GM19438 (cell line): ENCODE measurements around the gene IPO11.

Source experiments
- ATAC-seq: cut with Tn5 transposase; IDR thresholded peaks from one replicate; pipeline ENCODE4 v1.9.1; 2021; ENCODE audit warnings: low read depth; ENCODE audit not compliant: unreplicated experiment

The IPO11 gene

GRCh38 chr5:62432621-62433064, 20.1 kb downstream of the IPO11 start:
- ATAC-seq: no peak

DNA sequence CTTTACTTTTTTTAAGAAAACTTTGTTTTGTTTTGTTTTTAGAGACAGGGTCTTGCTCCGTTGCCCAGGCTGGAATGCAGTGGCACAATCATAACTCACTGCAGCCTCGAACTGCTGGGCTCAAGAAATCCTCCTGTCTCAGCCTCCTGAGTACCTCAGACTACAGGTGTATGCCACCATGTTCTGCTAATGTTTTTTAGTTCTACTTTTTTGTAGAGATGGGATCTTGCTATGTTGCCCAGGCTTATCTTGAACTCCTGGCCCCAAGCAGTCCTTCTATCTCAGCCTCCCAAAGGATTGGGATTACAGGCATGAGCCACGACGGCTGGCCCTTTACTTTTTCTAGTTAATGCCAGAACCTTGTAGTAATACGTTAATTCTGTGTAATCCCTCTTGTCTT, 36.0 kb downstream of the IPO11 start:
- no peak for ATAC-seq

- ATAC-seq: no peak
These were observed 37.7 kb downstream of the IPO11 start for GRCh38 chr5:62450259-62450658.

DNA sequence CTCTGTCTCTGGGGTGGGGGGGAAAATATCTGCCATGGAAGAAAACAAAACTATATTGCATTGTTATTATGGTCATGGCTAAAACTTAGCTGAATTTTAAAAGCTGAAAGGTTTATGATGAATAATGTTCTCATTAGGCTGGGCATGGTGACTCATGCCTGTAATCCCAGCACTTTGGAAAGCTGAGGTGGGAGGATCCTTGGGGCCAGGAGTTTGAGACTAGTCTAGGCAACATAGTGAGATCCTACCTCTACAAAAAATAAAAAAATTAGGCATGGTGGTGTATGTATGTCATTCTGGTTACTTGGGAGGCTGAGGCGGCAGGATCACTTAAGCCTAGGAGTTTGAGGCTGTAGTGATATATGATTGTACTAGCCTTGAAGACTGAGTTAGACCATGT, 44.5 kb downstream of the IPO11 start:
- ATAC-seq: no peak

- ATAC-seq: no peak
These were observed 48.0 kb downstream of the IPO11 start for GRCh38 chr5:62460578-62460983.

DNA sequence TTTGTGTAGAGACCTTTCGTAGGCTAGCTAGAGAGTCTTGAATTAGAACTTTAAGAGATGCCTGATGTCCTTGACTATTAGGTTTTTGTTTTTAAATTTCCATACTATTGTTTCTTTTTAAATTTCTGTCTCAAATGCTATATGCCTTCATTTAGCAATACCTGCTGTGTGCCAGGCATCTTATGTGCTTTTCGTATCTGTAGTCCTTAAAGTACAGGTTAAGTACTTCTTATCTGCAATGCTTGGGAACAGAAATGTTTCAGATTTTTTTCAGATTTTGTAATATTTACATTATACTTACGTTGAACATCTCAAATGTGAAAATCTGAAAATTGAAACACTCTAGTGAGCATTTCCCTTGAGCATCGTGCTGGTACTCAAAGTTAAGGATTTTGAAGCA, 49.0 kb downstream of the IPO11 start:
- no peak for ATAC-seq

GRCh38 chr5:62465985-62466925, 53.7 kb downstream of the IPO11 start:
- ATAC-seq: no peak

DNA sequence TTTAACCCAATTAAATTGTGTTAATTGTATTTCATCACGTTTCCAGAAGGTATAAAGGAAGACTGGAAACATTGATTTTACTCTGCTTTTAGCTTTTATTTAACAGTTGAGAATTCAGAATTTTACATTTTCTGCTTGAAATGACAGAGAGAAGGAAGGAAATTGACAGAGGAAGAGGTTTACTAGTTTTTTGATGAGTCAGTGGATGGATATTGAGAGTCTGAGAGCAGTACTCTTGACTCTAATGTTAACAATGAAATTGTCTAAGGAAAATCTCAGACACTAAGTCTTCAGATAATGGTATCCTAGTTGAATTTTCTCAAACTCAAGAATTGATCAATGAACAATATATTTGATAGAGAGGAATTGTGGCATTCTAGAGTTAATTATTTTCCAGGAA, 60.6 kb downstream of the IPO11 start:
- no peak for ATAC-seq

- no peak for ATAC-seq
These were observed 62.5 kb downstream of the IPO11 start for GRCh38 chr5:62475072-62475471.

DNA sequence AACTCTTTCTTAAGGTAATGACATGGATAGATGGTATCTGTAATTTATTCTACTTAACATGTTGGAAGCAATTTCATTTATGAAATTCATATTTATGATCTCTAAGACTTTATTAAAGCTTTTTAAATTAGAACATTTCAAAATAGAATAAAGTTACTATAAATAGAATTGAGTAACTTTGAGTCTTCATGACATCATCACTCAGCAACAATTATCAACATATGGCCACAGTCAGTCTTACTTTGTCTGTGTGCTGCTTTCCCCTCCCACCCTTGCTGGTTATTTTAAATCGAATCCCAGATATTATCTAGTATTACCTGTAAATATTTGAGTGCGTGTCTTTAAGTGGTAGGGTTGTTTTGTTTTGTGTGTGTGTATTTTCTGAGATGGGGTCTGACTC, 65.2 kb downstream of the IPO11 start:
- ATAC-seq: no peak

DNA sequence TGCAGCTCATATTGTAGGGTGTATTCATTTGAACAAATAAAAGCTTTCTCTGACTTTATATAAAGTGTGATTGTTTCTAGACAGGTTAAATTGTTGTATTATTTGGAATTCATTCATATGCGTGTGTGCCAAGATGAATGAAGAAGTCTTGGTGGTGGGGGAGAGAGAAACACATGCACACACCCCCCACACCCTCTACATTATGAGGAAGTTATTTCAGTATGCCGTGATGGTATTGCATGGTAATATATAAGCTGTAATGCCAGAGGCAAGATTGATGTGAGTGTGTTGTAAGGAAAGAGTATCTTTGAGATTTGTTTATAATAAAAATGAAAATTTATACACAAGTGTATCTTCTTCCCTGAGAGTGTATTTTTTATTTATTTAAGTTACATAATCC, 71.0 kb downstream of the IPO11 start:
- ATAC-seq: no peak

GRCh38 chr5:62486672-62487071, 74.1 kb downstream of the IPO11 start:
- ATAC-seq: no peak

- ATAC-seq: no peak
These were observed 76.0 kb downstream of the IPO11 start for GRCh38 chr5:62488531-62488930.

DNA sequence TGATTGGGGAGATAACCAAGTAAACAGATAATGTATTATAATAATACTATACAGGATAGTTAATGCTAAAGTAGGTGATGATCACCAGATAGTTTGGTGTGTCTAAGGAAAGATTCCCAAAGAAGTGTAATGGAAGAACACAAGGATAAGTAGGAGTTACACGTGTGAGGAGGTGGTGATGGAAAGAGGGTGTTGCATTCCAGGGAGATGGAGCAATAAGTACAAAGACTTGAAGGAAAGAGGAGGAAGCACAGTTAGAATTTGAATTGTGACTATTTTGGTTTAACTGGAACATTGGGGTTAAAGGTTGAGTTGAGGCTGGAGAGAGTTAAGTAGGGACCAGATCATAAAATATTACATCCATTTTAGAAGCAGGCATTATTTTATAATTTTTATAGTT, 76.9 kb downstream of the IPO11 start:
- ATAC-seq: no peak

GRCh38 chr5:62494772-62495171, 82.2 kb downstream of the IPO11 start:
- ATAC-seq: no peak

DNA sequence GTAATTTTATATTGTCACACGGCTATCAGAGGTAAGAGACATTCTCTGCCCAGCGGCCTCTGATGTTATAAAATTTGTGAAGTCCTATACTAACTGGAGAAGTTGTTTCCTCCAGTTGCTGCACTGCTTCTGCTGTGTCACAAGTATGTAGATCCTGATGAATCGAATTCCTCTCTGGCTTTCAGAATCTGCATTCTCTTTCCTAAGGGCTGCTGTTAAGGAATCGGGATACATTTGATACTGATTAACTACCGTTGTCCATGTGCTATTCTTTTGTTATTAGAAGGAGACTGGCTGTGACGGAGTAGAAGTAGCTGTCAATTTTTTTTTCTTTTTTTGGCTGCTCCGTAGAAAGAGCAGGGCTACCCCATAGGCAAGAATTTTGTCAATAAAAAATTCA, 84.3 kb downstream of the IPO11 start:
- ATAC-seq: no peak

DNA sequence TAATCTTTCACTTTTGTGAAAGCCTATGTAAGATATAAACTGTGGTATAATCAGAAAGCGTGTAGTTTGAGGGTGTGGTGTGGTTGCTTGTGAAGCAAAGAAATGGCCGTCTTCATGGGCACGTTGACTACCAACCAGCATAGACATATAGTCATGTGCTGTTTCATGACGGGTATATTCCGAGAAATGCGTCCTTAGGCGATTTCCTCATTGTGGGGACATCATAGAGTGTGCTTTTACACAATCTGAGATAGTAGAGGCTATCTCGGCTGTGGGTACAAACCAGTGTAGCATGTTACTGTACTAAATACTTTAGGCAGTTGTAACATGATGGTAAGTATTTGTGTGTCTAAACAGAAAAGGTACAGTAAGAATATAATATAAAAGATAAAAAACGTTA, 86.4 kb downstream of the IPO11 start:
- ATAC-seq: no peak

GRCh38 chr5:62499756-62500155, 87.2 kb downstream of the IPO11 start:
- ATAC-seq: no peak

DNA sequence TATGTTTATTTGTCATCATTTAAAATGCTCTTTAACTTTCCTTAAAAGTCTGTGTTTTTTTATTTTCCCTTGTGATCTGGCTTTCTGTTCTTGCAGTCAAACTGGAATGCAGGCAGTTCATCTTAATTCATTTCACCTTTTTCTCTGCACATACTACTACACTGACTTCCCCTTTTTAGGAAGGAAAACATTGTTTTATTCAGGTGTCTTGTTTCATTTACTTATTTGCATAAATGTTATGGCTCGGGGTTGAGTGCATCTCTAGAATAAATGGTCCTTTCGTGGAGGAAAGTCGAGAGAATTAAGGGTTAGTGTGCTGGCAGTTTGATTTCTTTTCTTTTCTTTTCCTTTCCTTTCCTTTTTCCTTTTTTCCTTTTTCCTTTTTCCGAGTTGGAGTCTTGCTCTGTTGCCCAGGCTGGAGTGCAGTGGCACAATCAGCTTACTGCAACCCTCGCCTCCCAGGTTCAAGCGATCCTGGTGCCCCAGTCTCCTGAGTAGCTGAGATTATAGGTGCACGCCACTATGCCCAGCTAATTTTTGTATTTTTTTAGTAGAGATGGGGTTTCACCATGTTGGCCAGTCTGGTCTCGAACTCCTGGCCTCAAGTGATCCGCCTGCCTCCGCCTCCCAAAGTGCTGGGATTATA, 90.0 kb downstream of the IPO11 start:
- ATAC-seq: no peak

- no peak for ATAC-seq
These were observed 91.6 kb downstream of the IPO11 start for GRCh38 chr5:62504129-62504528.

DNA sequence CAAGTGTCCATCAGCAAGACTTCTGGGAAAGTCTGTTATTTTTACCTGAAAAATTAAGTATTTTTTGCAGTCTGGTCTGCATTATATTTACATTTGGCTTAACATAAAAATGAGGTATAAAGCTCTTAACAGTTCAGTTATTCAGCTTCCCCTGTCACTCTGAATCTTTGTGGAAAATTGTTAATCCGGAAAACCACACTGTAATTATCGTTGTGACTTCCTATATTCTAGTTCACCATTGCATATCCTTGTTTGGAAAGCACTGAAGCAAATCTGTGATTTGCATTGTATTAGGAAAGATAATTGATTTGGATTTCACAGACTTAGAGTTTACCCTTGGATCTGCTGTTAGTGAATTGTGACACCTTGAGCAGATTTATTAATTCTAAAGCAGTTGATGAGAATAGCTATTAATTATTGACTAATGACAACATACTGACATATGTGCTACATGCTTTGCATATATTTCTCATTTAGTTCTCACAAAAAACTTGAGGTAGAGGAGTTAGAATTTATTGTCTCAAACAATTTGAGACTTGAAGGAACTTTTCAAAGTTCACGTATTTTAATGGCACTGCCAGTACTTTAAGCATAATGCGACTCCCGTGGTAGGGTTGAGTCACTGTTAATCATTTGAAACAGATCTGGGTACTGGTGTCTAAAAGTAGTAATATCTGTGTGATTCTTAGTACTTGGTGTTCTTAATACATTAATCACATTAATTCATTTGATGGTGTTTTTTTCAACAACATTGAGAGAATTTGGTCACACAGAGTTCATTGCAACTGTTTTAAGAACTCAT, 94.3 kb downstream of the IPO11 start:
- ATAC-seq: no peak
